ENCODE data around the gene SLC25A53.
"Not testable (repeated sequence)": the region's sequence is repeated elsewhere in the genome, so short reads cannot be mapped to it uniquely, and the experiment has no call there.

The SLC25A53 gene

DNA sequence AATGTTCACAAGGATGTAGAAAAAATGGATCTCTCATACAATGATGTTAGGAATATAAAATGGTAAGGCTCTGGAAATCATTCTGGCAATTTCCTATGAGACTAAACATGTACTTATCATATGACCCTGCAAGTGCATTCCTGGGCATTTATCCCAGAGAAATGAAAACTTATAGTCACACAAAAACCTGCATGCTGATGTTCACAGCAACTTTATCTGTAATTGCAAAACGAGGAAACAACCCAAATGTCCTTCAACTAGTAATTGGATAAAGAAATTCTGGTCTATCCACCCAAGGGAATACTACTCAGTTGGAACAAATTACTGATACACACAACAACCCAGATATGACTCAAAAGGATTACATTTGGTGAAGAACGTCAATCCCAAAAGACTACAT, 30.0 kb downstream of the SLC25A53 start:
- Histone ChIP-seq H3K27ac (ENCODE audit: low read length) (no peak overlapping the region), H3K27me3 (ENCODE audit: low read depth, low read length) (no peaks in the 10 kb centered on the region), H3K9me3 (ENCODE audit: control insufficient read depth in 1 of 2, low read length in 2 of 2) (no peaks in the 10 kb centered on the region), H3K4me1 (ENCODE audit: control insufficient read depth in 1 of 2, insufficient read depth in 2 of 2, low read length in 2 of 2) (no peaks in the 10 kb centered on the region), H3K4me3 (ENCODE audit: low read depth in 1 of 2, low read length in 2 of 2) (no peak overlapping the region), H3K36me3 (ENCODE audit: control insufficient read depth in 1 of 2, insufficient read depth in 2 of 2, low read length in 2 of 2) (peaks cover 0 to 10% of the 10 kb centered on the region in 2 donors)

DNA sequence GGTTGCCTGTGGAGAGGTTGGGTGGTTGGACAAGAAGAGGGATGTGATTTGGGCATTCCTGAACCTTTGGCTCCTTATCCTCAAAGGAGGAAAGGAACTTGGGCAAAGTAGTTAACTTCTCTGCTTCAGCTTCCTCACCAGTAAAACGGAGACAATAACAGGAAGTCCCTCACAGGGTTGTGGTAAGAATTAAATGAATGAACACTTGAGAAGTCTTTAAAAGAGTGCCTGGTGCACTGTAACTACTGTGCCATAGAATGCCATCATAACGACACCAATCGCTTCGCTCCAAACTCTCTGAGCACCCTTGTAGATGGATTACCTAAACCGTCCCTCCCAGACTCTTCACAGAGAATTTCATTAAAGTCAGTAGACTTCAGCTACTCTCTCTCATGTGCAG, 34.0 kb downstream of the SLC25A53 start:
- no peak overlapping the region for H3K27ac ChIP-seq (ENCODE audit: low read length)
- no peaks in the 10 kb centered on the region for H3K9me3 ChIP-seq (ENCODE audit: control insufficient read depth in 1 of 2, low read length in 2 of 2)
- no peak overlapping the region for H3K4me3 ChIP-seq (ENCODE audit: low read depth in 1 of 2, low read length in 2 of 2)
- no peaks in the 10 kb centered on the region for H3K36me3 ChIP-seq (ENCODE audit: control insufficient read depth in 1 of 2, insufficient read depth in 2 of 2, low read length in 2 of 2)
- no peaks in the 10 kb centered on the region for H3K27me3 ChIP-seq (ENCODE audit: low read depth, low read length)
- H3K4me1 ChIP-seq (ENCODE audit: control insufficient read depth in 1 of 2, insufficient read depth in 2 of 2, low read length in 2 of 2) = no peaks in the 10 kb centered on the region

DNA sequence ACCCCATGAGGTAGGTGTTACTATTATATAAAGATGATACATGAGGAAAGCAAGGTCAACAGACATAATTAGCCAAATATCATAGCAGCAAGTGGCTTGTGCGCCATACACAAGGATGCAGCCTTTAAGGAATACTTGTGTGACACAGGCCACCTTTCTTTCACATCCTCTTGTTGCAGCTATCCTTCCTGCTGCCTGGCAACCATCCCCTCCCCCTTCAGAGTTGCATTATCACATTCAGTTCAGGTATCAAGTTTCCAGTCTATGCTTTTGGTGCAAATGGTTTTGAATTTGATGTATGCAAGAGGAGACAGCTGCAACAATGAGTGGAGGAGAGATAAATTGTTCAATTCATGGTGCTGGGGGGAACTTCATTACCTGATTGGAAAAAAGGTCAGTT, 38.0 kb downstream of the SLC25A53 start:
- Histone ChIP-seq H3K27me3 (ENCODE audit: low read depth, low read length) (no peaks in the 10 kb centered on the region), H3K27ac (ENCODE audit: low read length) (no peak overlapping the region), H3K36me3 (ENCODE audit: control insufficient read depth in 1 of 2, insufficient read depth in 2 of 2, low read length in 2 of 2) (no peaks in the 10 kb centered on the region), H3K4me3 (ENCODE audit: low read depth in 1 of 2, low read length in 2 of 2) (no peak overlapping the region), H3K4me1 (ENCODE audit: control insufficient read depth in 1 of 2, insufficient read depth in 2 of 2, low read length in 2 of 2) (peaks cover 0 to under 1% of the 10 kb centered on the region in 2 donors), H3K9me3 (ENCODE audit: control insufficient read depth in 1 of 2, low read length in 2 of 2) (no peaks in the 10 kb centered on the region)

DNA sequence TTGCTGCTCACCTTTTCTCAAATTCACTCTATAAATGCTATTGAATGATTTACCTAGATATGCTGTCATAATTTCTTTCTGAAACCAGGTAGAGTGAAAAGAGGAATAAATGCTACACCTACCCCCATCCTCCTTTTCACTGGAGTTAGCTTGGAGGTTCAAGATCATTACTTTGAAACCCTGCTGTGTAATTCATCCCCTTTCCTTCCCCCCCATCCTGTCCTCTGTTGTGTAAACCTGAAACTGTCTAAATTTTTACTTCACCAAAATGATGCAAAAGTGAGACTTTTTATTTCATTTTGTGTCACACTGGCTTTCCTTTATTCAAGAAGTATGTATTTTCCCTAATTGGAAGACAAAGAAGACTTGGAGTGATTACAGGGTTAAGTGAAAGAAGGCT, 39.0 kb downstream of the SLC25A53 start:
- no peaks in the 10 kb centered on the region for H3K27me3 ChIP-seq (ENCODE audit: low read depth, low read length)
- no peaks in the 10 kb centered on the region for H3K9me3 ChIP-seq (ENCODE audit: control insufficient read depth in 1 of 2, low read length in 2 of 2)
- no peak overlapping the region for H3K27ac ChIP-seq (ENCODE audit: low read length)
- peaks cover 0 to 5% of the 10 kb centered on the region in 2 donors for H3K4me1 ChIP-seq (ENCODE audit: control insufficient read depth in 1 of 2, insufficient read depth in 2 of 2, low read length in 2 of 2)
- no peak overlapping the region for H3K4me3 ChIP-seq (ENCODE audit: low read depth in 1 of 2, low read length in 2 of 2)
- H3K36me3 ChIP-seq (ENCODE audit: control insufficient read depth in 1 of 2, insufficient read depth in 2 of 2, low read length in 2 of 2) = no peaks in the 10 kb centered on the region

DNA sequence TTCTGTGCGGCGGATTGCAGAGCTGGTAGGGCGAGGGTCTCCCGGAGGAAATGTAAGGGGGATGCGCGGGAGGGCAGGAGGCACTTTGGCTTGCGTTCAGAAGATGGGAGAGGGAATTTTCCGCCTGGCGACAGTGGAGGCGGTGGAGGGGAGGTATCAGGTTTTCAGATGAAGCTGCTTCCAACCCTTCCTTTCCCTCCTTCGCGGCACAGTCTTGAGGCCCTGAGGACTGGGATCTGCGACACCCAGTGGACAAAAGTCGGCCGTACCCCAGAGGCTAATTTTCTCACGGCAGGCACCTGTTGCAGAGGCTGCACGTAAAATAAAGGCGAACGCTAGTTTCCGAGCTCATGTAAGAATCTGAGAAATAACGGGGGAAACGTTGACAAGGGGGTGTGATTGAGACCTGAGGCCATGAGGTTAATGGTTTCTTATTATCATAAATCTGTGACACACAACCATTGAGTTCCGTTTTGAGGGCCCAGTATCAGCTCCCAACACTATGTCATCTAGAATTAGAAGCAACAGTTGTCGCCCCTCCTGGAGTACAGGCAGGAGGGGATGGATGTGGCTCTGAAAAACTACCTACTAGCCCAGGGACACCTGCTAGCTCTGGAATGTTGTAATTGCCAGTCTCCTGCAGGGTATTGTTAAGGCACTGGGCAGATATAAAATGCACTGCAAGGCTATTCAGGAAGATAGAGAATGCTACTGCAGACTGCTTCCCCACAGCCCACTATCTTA, 43.4 kb downstream of the SLC25A53 start:
- Histone ChIP-seq H3K4me1 (ENCODE audit: control insufficient read depth in 1 of 2, insufficient read depth in 2 of 2, low read length in 2 of 2) (peaks cover 0 to 9% of the 10 kb centered on the region in 2 donors), H3K9me3 (ENCODE audit: control insufficient read depth in 1 of 2, low read length in 2 of 2) (no peaks in the 10 kb centered on the region), H3K36me3 (ENCODE audit: control insufficient read depth in 1 of 2, insufficient read depth in 2 of 2, low read length in 2 of 2) (no peaks in the 10 kb centered on the region), H3K27me3 (ENCODE audit: low read depth, low read length) (no peaks in the 10 kb centered on the region), H3K27ac (ENCODE audit: low read length) (no peak overlapping the region), H3K4me3 (ENCODE audit: low read depth in 1 of 2, low read length in 2 of 2) (peak overlapping the region; percentile 55 to 68)

DNA sequence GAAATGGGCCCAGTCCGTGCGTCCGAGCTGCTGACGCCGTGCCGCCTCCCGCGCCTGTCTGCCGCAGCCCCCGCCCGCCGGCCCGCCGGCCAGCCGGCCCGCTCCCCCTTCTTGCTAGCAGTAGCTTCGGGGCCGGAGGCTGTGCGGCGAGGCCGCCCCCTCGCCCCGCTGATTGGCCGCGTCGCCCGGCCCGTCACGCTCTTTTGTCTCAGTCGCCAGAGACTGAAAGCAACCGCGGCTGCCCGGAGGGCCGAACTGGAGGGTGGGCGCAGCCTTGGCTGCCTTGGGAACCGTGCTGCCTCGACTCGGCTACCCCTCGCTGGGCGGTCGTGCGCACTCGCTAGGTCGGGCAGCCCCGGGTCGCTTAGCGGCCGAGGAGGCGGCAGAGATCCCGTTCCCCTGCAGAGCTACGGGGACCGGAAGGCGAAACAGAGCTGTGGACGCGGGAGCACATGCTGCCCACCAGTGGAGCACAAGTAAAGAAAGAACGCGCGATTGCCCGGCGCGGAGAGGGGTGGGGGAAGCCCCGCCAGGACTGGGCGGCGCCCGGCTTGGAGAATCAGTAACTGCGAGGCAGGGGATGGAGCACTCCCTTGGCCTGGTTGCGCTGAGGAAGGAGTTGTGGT, 44.4 kb downstream of the SLC25A53 start, which contains the start of gene ZCCHC18:
ZCCHC18 (plus strand) TSS at position 198 of the 626 bp plus-strand sequence. CDS start 1,589 bp downstream, outside the sequence.
- H3K27ac ChIP-seq (ENCODE audit: low read length) = no peak within 1 kb of the TSS
- no peaks in the 10 kb centered on the region for H3K36me3 ChIP-seq (ENCODE audit: control insufficient read depth in 1 of 2, insufficient read depth in 2 of 2, low read length in 2 of 2)
- peaks cover 0 to 9% of the 10 kb centered on the region in 2 donors for H3K4me1 ChIP-seq (ENCODE audit: control insufficient read depth in 1 of 2, insufficient read depth in 2 of 2, low read length in 2 of 2)
- H3K4me3 ChIP-seq (ENCODE audit: low read depth in 1 of 2, low read length in 2 of 2) = peak within 1 kb of the TSS; percentile 55 to 68
- no peaks in the 10 kb centered on the region for H3K27me3 ChIP-seq (ENCODE audit: low read depth, low read length)
- no peaks in the 10 kb centered on the region for H3K9me3 ChIP-seq (ENCODE audit: control insufficient read depth in 1 of 2, low read length in 2 of 2)

DNA sequence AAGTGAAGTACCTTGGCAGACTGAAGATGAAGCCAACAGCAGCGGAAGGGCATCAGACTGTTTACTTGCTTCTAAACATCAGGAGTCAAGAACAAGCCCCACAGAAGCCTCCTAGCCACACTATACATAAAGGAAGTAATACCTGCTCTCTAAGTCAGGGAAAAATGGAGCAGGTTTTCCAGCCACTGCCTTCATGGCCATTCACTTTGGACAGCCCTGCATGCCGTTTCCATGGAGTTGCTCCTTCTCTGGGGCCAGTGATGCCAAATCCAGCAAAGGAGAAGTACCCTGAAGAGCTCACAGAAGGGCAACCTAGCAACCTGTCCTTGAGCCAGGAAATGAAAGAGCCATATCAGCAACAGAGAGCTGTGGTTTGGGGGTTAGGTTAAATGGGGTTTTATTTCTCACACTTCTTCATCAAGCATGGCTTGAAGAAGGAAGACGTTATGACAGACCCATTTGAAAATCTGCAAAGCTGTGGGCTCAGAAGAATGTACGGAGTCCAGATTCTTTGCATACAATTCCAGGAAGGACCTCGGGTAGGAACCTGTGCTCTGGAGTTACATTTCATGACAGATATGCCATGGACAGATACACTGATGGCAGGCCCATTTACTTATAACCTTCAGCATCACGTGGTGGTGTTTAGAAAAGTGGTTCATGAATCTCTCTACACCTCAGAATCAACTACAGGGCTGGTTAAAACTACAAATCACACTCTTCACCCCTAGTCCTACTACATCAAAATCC, 46.1 kb downstream of the SLC25A53 start:
- H3K9me3 ChIP-seq (ENCODE audit: control insufficient read depth in 1 of 2, low read length in 2 of 2); H3K4me1 ChIP-seq (ENCODE audit: control insufficient read depth in 1 of 2, insufficient read depth in 2 of 2, low read length in 2 of 2); H3K27ac ChIP-seq (ENCODE audit: low read length); H3K36me3 ChIP-seq (ENCODE audit: control insufficient read depth in 1 of 2, insufficient read depth in 2 of 2, low read length in 2 of 2); H3K4me3 ChIP-seq (ENCODE audit: low read depth in 1 of 2, low read length in 2 of 2); H3K27me3 ChIP-seq (ENCODE audit: low read depth, low read length): not testable (repeated sequence)

DNA sequence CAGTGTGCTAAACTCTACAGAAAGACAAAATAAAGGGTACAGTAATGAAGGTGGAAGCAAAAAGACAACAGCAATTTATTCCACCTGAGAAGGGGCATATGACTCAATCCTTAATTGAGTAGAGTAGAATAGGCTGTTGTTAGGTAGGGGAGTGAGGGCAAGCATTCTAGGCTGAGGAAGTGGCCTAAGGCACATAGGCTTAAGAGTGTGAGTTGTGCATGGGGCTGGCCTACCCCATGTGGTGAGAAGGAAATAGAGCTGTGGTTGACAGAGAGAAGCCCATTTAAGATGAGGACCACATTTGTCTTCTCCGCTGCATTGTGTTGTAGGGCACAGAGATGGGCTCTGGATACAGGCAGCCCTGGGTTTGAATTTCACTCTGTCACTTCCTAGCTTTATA, 47.9 kb downstream of the SLC25A53 start:
- Histone ChIP-seq H3K36me3 (ENCODE audit: control insufficient read depth in 1 of 2, insufficient read depth in 2 of 2, low read length in 2 of 2) (no peaks in the 10 kb centered on the region), H3K4me3 (ENCODE audit: low read depth in 1 of 2, low read length in 2 of 2) (no peak overlapping the region), H3K9me3 (ENCODE audit: control insufficient read depth in 1 of 2, low read length in 2 of 2) (no peaks in the 10 kb centered on the region), H3K4me1 (ENCODE audit: control insufficient read depth in 1 of 2, insufficient read depth in 2 of 2, low read length in 2 of 2) (peaks cover 0 to 9% of the 10 kb centered on the region in 2 donors), H3K27ac (ENCODE audit: low read length) (no peak overlapping the region), H3K27me3 (ENCODE audit: low read depth, low read length) (no peaks in the 10 kb centered on the region)

DNA sequence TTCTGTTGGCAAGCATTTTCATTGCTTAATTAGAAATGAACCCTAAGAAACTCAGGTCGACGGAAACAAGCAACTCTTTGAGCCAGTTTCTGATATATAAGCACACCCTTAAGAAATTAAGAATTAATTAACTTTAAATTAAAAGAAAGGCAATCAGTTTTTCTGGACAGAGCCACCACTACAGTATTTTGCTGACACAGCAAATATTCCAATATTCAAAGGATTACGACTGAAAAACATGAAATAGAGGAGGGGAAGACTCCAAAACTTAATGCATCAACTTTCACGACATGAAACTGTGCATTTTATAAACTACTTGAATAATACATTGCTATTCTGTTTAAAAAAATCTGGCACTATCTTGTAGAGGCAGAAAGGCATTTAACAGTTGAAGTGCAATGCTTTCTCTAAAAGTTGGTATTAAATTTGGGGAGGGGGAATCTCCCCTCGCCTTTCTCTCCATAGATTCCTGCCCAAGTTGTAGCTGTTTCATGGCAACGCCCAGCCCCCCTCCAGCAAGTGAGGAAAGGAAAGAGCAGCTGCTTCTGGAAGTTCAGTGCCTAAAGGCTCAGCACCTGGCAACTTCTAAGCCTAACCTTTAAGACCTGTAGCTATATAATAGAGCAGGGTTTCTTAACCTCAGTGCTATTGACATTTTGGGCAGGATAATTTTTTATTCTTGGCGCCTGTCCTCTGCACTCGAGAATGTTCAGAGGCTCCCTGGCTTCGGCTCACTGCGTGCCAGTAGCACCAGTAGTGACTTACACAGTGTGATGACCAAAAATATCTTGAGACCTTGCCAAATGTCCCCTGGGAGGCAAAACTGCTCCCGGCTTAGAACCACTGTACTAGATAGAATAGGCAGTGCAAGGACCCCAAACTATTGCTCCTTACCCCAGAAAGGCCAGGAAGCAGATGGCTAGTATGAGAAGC, 51.2 kb downstream of the SLC25A53 start:
- Histone ChIP-seq H3K4me3 (ENCODE audit: low read depth in 1 of 2, low read length in 2 of 2) (no peak overlapping the region), H3K27ac (ENCODE audit: low read length) (no peak overlapping the region), H3K36me3 (ENCODE audit: control insufficient read depth in 1 of 2, insufficient read depth in 2 of 2, low read length in 2 of 2) (no peaks in the 10 kb centered on the region), H3K4me1 (ENCODE audit: control insufficient read depth in 1 of 2, insufficient read depth in 2 of 2, low read length in 2 of 2) (no peaks in the 10 kb centered on the region), H3K9me3 (ENCODE audit: control insufficient read depth in 1 of 2, low read length in 2 of 2) (no peaks in the 10 kb centered on the region), H3K27me3 (ENCODE audit: low read depth, low read length) (no peaks in the 10 kb centered on the region)

DNA sequence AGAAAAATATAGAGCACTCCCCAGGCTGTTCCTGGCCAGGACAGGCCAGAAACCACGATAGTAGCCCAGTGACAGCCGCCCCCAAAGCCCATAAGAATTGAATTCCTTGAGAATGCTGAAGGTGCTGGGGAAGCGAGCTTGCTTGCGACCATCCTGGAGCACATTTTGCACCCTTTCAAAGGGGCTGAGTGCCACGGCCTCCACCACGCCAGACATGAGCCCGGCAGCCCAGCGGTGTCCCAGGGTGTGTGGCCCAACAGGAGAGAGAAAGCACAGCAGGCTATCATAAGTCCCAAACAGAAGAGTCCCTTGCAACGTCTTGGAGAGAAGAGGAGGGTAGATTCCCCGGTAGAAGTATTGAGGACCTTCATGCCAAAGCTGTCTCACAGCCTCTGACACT, 52.1 kb downstream of the SLC25A53 start:
- H3K9me3 ChIP-seq (ENCODE audit: control insufficient read depth in 1 of 2, low read length in 2 of 2) = no peaks in the 10 kb centered on the region
- H3K27ac ChIP-seq (ENCODE audit: low read length) = no peak overlapping the region
- no peaks in the 10 kb centered on the region for H3K27me3 ChIP-seq (ENCODE audit: low read depth, low read length)
- no peaks in the 10 kb centered on the region for H3K36me3 ChIP-seq (ENCODE audit: control insufficient read depth in 1 of 2, insufficient read depth in 2 of 2, low read length in 2 of 2)
- H3K4me3 ChIP-seq (ENCODE audit: low read depth in 1 of 2, low read length in 2 of 2) = no peak overlapping the region
- H3K4me1 ChIP-seq (ENCODE audit: control insufficient read depth in 1 of 2, insufficient read depth in 2 of 2, low read length in 2 of 2) = no peaks in the 10 kb centered on the region
